ENCODE measurements around the gene GARNL3.

- TF ChIP-seq SIN3A (IDR thresholded peaks at IDR 0.05; ENCODE audit: borderline replicate concordance, insufficient read depth, low read length) (no peak), REST (IDR thresholded peaks at IDR 0.05; ENCODE audit: insufficient read depth in 1 of 2, low read depth in 2 of 2, low read length in 2 of 2) (no peak), POLR2AphosphoS5 (IDR thresholded peaks at IDR 0.05; ENCODE audit: low read depth, low read length) (no peak), TAF1 (IDR thresholded peaks at IDR 0.05; ENCODE audit: borderline replicate concordance, insufficient read depth, low read length) (no peak), FOXP2 (optimal IDR thresholded peaks at IDR 0.05; ENCODE audit: borderline replicate concordance, extremely low read depth, extremely low read length, insufficient read depth) (no peak)
Observed at GRCh38 chr9:127358023-127358535, 93.5 kb downstream of the GARNL3 start.

All from PFSK-1 (cell line).